HG03108 (cell line): ENCODE data around the gene ZSWIM3.
"Not testable (repeated sequence)": the region's sequence is repeated elsewhere in the genome, so short reads cannot be mapped to it uniquely, and the experiment has no call there.

ENCODE experiments used
- ATAC-seq: cut with Tn5 transposase; IDR thresholded peaks from one replicate; pipeline ENCODE4 v1.9.1; 2021; ENCODE audit warnings: moderate library complexity; ENCODE audit not compliant: unreplicated experiment

ZSWIM3 gene

DNA sequence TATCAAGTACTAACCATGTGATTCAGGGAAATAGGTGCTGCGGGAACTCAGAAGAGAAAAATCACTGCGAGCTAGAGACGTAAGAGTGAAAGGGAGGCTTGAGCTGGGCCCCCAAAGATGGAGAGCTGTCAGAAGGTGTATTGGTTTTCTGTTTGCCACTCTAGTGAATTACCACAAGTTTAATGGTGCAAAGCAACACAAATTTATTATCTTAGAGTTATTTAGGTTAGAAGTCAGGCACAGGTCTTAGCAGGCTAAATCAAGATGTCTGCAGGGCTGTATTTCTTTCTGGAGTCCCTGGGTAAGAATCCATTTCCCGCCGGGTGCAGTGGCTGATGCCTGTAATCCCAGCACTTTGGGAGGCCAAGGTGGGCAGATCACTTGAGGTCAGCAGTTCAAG lies 2.5 kb downstream of the ZSWIM3 start:
- ATAC-seq, result no peak

DNA sequence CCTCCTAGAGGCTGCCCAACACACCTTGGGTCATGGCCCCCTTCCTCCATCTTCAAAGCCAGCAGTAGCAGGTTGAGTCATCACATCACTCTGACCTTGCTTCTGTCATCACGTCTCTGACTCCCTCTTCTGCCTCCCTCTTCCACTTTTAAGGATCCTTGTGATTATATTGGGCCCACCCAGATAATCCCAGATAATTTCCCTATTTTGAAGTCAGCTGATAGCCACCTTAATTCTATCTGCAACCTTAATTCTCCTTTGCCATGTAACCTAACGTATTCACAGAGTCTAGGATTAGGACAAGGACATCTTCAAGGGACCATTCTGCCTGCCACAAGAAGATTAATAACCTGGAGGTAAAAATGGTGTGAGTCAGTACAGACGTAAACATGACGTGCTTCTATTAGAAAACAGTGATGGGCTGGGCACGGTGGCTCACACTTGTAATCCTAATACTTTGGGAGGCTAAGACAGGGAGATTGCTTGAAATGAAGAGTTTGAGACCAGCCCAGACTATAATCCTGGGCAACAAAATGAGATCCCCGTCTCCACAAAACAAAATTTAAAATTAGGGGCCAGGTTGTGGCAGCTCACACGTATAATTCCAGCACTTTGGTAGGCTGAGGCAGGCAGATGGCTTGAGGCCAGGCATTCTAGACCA lies 3.3 kb downstream of the ZSWIM3 start:
- ATAC-seq, result no peak

DNA sequence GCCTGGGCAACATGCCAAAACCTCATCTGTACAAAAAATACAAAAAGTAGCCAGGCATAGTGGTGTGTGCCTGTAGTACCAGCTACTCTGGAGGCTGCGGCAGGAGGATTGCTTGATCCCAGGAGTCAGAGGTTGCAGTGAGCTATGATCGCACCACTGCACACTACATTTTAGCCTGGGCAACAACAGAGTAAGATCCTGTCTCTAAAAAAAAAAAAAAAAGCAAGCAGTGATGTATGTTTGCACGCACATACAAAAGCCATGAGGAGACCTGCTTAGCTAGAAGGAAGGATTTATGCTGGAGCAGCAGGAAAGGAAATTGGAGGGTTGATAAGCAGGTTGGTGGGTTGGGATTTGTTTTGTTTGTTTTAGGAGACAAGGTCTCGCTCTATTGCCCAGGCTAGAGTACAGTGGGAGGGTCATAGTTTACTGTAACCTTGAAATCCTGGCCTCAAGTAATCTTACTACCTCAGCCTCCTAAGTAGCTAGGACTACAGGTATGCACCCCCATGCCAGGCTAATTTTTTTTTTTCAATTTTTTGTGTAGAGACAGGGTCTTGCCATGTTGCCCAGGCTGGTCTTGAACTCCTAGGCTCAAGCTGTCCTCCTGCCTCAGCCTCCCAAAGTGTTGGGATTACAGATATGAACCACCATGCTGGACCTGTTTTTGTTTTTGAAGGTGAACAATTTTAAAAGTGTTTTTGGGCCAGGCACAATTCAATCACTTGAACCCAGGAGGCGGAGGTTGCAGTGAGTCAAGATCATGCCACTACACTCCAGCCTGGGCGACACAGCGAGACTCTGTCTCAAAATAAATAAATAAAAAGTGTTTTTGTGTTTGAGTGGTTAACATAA lies 4.0 kb downstream of the ZSWIM3 start:
- no peak for ATAC-seq

DNA sequence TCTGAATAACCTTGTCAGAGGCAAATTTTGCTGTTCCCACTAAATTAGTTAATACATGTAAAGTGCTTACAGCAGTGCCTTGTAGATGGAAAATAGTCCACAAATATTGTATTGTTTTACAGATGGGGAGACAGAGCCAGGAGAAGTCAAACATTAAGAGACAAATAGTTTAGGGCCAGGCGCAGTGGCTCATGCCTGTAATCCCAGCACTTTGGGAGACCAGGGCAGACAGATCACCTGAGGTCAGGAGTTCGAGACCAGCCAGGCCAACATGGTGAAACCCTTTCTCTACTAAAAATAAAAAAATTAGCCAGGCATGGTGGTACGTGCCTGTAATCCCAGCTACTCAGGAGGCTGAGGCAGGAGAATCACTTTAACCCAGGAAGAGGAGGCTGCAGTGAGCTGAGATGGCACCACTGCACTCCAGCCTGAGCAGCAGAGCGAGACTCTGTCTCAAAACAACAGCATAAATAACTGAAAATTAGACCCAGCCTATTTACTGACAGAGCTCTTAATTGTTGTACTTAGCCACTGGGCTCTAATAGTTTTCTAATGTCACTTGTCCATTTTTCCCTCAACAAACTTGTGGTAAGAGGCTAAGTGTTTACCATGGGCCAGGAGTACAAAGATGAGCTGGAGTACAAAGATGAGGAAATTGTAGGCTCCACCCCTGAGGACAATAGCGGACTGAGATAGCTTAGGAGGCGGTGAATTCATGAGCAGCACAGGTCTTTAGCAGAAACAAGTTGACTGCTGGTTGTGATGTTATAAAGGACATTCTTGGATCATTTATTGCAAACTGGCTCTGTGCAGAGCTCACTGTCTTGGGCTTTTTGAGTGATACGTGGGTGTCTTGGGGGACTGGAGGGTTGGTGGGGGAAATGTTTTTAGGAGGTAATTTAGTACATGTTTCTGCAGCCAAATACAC lies 6.4 kb downstream of the ZSWIM3 start:
- ATAC-seq, result no peak

DNA sequence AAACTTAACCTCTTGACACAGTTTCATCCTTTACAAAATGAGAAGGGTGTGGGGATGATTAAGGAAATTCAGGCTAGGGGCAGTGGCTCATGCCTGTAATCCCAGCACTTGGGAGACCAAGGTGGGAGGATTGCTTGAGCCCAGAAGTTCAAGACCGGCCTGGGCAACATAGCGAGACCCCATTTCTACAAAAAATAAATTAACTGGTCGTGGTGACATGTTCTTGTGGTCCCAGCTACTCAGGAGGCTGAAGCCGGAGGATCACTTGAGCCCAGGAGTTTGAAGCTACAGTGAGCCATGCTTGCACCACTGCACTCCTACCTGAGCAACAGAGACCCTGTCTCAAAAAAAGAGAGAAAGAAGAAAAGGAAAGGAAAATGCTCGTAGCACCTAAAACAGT lies 9.0 kb downstream of the ZSWIM3 start:
- no peak for ATAC-seq

DNA sequence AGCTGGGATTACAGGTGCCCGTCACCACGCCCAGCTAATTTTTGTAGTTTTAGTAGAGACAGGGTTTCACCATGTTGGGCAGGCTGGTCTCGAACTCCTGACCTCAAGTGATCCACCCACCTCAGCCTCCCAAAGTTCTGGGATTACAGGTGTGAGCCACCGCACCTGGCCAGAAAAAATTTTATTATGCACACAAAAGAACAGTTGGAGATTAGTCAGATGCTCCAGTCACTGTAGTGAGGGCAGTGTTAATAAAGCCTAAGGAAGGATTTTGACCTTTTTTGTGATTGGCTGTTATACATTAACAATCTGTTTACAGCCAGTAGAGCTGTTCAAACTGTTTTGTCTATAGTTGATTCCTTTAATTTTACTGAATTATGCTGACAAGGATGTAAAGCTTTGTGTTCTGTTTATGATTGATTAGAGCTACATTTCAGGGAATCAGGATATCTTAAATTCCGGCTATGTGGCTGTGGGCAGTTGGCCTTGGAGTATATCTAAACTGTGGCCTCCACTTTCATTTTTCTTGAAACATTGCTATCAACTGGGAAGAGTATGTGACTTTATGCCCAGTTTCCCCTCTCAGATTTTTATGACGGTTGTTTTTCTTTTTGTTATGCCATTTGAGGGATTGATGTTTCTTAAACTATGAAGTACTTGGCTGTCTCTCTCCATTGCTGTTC lies 9.9 kb downstream of the ZSWIM3 start:
- no peak for ATAC-seq

DNA sequence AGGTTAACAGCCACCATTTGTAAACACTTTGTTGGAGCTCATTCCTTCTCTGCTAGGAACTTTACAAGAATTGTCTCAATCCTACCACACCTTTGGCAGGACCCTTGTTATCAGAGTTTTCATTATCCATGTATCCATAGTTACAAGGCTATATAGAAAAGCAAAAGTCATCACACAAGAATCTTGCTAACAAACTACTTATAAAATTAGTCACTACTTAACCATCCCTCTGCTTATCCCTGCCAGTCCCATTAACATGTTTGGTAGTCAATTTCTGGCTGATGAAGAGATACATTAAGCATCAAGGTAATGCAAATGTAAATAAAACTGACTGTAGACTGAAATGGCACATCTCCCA lies 10.4 kb downstream of the ZSWIM3 start:
- ATAC-seq, result no peak

DNA sequence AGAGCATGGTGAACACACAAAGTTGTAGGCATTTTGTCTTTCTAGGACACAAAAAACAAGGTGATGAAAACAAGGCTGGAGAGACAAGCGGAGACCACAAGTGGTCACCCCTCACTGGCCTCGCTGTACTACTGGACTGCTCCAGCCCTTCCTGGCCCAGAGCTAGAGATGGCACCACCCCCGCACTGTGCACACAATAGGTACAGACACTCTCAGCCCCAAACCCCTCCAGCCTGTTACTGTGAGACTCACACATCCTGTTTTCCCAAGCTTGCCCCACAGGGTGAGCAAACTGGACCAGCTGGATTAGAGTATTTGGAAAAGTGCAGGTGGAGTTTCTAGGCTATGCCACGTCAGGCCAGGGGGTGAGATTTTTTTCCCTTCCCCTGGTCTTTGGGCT lies 15.2 kb downstream of the ZSWIM3 start:
- ATAC-seq, result no peak

DNA sequence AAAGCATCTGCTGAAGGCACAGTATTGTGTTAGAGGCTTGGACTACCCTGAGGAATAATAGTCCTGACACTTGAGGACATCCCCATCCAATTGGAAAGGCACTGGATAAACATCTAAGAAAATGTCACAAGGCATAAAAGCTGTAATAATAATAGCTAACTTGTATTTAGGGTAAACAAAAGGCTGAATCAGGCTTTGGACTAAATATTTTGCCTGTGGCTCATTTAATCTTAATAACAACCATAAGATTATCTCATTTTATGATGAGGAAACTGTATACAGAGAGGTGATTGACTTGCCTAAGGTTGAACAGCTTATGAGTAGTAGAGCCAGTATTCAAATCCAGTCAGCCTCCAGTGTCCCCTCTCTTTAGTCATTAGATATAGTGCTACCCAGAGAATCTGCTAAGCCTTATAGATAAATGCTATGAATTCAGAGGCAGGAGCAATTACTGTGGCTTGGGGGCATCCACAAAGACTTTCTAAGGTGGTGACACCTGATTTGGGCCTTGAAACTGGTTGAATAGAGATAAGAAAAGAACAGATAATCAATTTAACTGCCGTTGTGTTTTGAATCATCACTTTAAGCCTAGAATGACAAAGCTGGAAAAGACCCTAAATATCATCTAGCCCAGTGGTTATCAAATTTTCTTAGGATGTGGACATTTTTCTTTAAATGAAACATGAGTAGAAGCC lies 16.1 kb downstream of the ZSWIM3 start:
- no peak for ATAC-seq

DNA sequence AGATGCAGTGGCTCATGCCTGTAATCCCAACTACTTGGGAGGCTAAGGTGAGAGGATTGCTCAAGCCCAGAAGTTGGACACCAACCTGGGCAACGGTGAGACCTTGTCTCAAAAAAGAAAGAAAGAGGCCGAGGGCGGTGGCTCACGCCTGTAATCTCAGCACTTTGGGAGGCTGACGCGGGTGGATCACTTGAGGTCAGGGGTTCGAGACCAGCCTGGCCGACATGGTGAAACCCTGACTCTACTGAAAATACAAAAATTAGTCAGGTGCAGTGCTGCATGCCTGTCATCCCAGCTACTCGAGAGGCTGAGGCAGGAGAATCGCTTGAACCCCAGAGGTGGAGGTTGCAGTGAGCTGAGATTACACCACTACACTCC lies 16.7 kb downstream of the ZSWIM3 start:
- not testable (repeated sequence) for ATAC-seq

DNA sequence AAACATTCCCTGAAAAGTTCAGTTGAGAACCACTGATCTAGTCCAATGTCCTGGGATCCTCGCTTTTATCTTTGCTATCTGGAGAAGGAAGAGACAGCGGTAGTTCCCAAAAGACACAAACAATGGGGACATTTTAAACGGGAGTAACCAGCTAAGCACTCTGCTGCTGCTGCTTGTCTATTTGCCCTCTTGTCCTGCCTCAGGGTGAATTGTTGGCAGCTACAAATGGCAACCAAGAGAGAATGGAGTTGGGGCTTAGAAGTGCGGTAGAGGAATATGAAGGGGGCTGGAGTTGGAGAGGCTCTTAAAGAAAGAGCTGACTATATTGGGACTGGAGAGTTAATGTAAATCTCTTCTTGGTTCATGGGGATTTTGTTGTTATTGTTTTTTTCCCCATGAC lies 17.2 kb downstream of the ZSWIM3 start:
- ATAC-seq, result no peak

DNA sequence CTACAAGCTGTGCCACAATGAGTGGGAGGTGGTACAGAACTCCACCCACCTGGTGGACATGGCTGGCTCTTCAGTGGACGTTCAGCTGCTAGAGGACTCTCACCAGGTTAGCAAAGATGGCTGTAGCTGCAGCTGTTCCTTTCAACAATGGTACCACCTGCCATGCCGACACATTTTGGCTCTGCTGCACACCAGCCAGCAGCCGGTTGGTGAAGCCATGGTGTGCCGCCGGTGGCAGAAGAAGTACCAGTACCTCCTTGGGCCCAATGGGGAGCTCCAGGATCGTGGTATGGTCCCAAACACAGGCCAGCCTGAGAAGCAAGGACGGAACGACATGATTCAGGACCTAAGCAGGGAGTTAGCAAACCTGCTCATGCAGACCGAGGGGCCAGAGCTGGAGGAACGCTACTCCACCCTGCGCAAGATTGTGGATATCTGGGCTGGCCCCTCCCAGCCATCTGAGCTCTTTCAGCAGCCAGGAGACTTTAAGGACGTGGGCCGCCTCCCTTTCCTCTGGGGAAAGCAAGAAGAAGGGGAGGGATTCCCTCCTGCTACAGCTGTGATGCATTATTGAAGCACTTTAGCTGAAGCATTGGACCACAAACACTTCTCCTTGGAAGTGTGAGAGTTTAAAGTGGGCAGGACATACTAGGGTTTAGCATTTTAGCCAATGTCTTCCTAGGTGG lies 20.8 kb downstream of the ZSWIM3 start:
- ATAC-seq, result no peak

DNA sequence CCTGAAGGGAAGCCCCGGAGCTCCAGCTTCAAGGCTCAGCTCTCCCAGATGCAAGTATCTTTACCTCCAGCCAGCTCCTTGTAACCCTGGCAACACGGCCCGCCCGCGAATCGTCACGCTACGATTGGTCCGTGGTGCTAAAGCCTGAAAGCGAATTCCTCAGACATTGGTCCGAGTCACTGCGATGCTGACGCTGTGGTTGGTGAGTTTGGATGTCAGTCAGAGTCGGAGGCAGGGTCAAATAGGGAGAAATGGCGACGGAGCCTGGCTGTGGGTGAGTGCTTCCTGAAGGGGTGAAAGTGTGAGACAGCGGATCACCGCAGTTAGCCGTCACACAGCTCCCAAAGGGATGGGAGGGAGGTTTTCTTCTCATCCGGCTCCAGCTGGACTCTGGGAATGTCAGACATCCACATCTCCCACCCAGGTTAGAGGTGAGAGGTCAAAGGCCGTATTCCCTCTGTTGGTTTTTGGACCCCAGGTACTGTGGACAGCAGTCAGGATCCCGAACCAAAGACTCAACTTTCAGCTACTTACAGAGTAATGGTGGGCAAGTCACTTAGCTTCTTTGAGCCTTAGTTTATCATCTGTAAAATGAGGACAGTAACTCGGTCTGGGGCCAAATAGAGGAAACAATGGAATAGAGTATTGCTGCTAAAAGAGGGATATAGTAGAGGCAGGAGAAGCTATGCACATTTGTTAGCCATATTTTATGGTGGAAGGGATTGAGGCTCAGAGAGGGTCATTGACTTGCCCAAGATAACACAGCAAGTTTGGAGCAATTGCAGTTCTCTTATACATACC lies 23.8 kb downstream of the ZSWIM3 start, which contains the start of gene ZSWIM1:
ZSWIM1 (plus strand) TSS at position 240 of the 801 bp plus-strand sequence. CDS start 1,366 bp downstream, outside the sequence.
- ATAC-seq, result peak; percentile 97

DNA sequence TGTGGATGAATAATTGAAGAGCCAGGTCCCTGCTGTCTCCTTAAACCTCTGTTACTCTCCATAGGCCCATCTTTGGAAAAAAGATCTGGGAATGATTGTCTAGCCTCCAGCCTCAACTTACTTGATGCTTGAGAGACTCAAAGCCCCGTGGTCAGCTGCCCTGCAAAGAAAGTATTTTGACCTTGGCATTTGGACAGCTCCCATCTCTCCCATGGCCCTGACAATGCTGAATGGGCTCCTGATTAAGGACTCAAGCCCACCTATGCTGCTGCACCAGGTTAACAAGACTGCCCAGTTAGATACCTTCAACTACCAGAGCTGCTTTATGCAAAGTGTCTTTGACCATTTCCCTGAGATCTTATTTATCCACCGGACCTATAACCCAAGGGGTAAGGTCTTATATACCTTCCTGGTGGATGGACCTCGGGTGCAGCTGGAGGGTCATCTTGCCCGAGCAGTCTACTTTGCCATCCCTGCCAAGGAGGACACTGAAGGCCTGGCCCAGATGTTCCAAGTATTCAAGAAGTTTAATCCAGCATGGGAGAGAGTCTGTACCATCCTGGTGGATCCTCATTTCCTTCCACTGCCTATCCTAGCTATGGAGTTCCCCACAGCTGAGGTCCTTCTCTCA lies 25.2 kb downstream of the ZSWIM3 start:
- ATAC-seq, result no peak

DNA sequence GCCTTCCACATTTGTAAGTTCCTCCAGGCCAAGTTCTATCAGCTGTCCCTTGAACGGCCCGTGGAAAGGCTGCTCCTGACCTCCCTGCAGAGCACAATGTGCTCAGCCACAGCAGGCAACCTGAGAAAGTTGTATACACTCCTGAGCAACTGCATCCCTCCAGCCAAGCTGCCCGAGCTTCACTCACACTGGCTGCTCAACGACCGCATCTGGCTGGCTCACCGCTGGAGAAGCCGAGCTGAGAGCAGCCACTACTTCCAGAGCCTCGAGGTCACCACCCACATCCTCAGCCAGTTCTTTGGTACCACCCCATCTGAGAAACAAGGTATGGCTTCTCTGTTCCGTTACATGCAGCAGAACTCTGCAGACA lies 25.7 kb downstream of the ZSWIM3 start:
- no peak for ATAC-seq

DNA sequence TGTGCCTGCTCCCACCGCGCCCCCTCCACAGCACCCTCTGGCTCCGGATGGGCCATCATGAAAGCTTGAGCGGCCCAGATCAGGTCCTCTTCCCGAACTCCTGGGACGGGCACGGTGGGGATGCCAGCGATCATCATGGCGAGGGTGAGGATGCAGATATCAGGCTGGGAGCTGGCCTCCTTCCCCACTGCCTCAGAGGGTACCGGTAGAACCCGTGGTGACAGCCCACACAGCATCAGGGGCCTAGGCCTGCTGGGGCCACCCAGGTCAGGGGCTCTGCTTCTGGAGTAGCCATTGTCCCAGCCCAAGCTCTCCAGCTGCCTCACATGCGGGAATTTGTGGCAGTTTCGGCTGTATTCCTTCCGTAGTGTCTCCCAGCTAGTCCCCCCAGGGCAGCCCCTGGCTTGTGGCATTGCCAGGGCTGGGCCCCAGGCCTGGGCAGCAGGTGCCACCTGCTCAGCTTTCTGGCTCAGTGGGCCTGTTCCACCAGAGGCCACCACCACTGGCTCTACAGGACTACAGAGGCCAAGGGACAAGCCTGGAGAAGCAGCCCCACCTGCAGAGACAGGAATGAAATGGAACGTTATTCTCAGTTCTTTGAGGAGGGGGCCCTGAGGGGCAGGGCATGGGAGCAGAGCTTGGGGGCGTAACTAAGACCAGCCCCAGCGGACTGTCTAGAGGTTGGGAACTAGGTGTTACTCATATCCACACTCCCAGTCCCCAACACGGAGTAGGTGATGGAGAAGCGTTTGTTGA lies 29.4 kb downstream of the ZSWIM3 start:
- ATAC-seq, result no peak

DNA sequence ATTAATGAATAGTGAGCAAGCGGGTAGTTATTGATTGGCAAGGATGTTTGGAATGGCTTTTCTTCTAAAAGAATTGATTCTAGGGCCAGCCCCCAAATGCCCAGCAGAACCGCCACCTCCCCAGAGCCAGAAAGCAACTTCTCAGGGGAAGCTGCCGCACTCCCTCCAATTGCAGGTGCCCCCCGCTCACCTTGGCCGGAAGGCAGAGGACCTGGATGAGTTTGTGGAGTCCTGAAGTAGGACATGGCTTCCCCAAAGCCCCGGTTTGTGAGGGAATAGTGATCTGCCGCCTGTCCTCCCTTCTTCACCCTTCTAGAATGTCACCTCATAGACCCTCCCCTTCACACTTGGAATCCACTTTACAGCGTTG lies 29.9 kb downstream of the ZSWIM3 start, which contains the start of gene SPATA25:
SPATA25 (minus strand) TSS at position 277 of the 370 bp plus-strand sequence; CDS start at position 245, 32 bp downstream.
- no peak for ATAC-seq

DNA sequence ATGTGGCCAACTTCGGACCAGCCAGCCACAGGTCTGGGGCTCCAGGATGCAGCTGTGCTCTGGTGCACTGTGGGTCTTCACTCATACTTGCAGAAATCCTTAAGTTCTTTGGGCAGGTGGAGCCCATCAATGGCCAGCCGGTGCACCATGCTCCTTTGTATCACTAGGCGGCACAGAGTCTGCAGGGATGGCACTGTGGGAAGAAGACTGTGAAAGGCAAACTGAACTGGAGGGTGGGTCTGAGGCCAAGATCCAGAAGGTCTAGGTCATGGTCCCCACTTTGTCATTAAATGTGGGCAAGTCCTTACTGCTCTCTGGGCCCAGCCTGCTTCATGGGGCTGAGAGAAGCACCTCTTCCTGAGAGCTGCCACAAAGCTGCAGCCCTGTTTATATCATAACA lies 31.3 kb downstream of the ZSWIM3 start:
- ATAC-seq, result no peak
